GM21381 (cell line): ENCODE measurements around the gene NKAIN2.

Experiments used
- ATAC-seq: cut with Tn5 transposase; IDR thresholded peaks from one replicate; pipeline ENCODE4 v1.9.1; 2021; ENCODE audit warnings: mild to moderate bottlenecking, moderate library complexity; ENCODE audit not compliant: unreplicated experiment

Gene NKAIN2

GRCh38 chr6:124470803-124471202, 667.1 kb downstream of the NKAIN2 start:
- no peak for ATAC-seq

GRCh38 chr6:124475176-124475575, 671.5 kb downstream of the NKAIN2 start:
- no peak for ATAC-seq

GRCh38 chr6:124478906-124479305, 675.2 kb downstream of the NKAIN2 start:
- no peak for ATAC-seq

GRCh38 chr6:124479991-124480430, 676.3 kb downstream of the NKAIN2 start:
- no peak for ATAC-seq

GRCh38 chr6:124482071-124482491, 678.4 kb downstream of the NKAIN2 start:
- ATAC-seq = no peak

- no peak for ATAC-seq
Observed at GRCh38 chr6:124487623-124488431, 684.2 kb downstream of the NKAIN2 start.

- ATAC-seq = no peak
Observed at GRCh38 chr6:124490122-124490521, 686.5 kb downstream of the NKAIN2 start.

GRCh38 chr6:124493259-124493658, 689.6 kb downstream of the NKAIN2 start:
- no peak for ATAC-seq

GRCh38 chr6:124494956-124495664, 691.4 kb downstream of the NKAIN2 start:
- ATAC-seq = no peak

GRCh38 chr6:124495665-124496190, 692.1 kb downstream of the NKAIN2 start:
- no peak for ATAC-seq

GRCh38 chr6:124496334-124496733, 692.7 kb downstream of the NKAIN2 start:
- ATAC-seq = no peak

- ATAC-seq = no peak
Observed at GRCh38 chr6:124512431-124512830, 708.8 kb downstream of the NKAIN2 start.

- no peak for ATAC-seq
Observed at GRCh38 chr6:124517339-124517738, 713.7 kb downstream of the NKAIN2 start.

GRCh38 chr6:124520514-124520913, 716.8 kb downstream of the NKAIN2 start:
- ATAC-seq = no peak

GRCh38 chr6:124522335-124522734, 718.7 kb downstream of the NKAIN2 start:
- ATAC-seq = no peak

GRCh38 chr6:124524491-124525200, 721.0 kb downstream of the NKAIN2 start:
- ATAC-seq = no peak

GRCh38 chr6:124530926-124531325, 727.3 kb downstream of the NKAIN2 start:
- ATAC-seq = no peak

- ATAC-seq = no peak
Observed at GRCh38 chr6:124535299-124535698, 731.6 kb downstream of the NKAIN2 start.

GRCh38 chr6:124535746-124536145, 732.1 kb downstream of the NKAIN2 start:
- no peak for ATAC-seq

- ATAC-seq = no peak
Observed at GRCh38 chr6:124536157-124536841, 732.6 kb downstream of the NKAIN2 start.

- no peak for ATAC-seq
Observed at GRCh38 chr6:124536842-124537191, 733.2 kb downstream of the NKAIN2 start.
